HG03108 (cell line): ENCODE measurements around the gene LCAT.

ENCODE experiments used
- ATAC-seq: cut with Tn5 transposase; IDR thresholded peaks from one replicate; pipeline ENCODE4 v1.9.1; 2021; ENCODE audit warnings: moderate library complexity; ENCODE audit not compliant: unreplicated experiment

LCAT gene

DNA sequence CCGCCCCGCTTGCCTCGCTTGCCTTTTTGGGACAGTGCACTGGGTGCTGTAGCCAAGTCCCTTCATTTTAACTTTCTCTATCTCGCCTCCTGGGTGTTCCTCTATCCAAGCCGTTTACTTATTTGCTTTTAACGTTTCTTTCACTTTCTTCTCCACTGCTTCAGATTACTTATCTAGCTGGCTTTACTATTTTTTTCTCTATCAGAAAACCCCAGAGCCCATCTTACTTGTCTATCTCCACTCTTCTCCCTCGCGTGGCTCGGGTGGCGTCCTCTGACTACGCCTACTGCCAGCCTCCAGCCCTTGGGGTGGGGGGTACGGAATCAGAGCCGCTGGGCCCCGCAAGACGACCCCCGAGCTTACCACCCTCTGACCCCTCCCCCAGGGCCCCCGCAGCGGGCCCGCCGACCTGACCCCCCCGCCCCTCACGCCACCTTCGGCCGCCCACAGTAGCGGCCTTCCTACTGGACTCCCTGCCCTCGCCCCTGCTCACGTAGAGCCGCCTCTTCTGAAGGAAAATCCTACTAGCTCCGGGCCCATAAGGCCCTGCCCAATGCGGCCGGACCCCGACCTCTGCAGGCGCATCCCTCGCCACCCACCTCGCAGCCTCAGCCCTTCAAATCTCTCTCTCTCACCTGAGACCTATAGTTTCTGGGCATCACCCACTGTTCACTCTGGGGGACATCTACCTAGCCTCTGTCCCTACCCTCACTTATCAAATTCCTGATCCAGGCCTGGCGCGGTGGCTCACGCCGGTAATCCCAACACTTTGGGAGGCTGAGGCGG lies 25.5 kb upstream of the LCAT start:
- no peak for ATAC-seq

DNA sequence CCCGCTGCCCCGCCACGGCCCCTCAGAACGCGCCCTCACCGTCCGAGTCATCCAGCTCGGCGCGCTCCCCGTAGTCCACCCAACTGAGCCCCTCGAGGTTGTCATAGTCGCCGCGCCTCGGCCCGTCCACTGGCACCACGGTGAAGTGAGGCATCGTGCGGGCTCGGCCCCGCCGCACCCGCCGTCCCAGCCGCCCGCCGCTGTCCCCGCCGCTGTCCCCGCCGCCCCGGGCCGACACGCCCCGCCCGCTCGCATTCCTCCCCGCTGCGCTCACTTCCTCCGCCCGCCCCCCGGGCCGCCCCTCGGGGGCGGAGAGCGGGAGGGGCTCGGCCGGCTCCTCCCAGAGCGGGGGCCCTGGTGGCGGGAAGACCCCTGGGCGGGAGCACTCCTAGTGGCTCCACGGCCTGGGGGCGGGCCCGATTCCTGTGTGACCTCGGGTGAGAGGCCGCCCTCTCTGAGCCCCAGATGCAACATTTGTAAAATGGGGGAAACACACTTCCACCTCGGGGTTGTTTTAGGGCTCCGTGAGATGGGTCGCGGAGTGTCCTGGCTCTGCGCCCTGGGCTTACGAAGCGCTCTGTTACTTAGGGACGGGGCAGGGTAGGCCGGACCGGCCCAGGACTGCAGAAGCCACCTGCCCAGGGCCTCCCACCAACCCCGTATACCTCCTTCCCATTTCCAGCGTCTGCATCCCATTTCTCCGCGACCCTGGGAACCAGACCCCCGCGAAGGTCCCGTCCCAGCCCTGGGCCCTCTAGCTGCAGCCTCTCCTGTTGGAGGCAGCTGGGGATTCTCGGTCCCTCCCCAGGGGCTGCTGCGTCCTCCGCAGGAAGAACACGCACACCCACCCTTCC lies 24.7 kb upstream of the LCAT start, which contains the start of gene SLC12A4:
Gene SLC12A4 (minus strand): TSS at position 238 of the 854 bp plus-strand sequence. CDS start 84 bp downstream, at position 154.
- peak; percentile 81 for ATAC-seq

DNA sequence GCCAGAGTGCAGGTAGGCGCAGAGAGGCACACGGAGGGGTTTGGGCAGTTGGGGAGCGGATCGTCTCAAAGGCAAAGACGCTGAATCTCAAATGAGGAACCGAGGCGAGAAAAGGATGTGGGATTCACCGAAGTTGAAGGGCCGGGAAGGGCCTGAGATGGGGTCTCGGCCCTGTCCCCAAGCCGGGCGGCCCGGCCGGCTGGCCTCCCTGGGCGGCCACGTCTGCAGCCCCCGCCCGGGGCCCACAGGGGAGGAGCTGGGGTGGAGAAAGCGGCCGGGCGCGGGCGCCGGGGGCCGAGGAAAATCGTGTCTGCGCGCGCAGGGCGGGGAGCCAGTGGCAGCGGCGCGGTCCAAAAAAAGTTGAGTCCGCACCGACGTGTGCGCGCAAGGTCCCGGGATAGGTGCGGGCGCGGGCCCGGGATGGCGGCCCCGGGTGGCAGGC lies 24.1 kb upstream of the LCAT start:
- ATAC-seq, result peak; percentile 18

DNA sequence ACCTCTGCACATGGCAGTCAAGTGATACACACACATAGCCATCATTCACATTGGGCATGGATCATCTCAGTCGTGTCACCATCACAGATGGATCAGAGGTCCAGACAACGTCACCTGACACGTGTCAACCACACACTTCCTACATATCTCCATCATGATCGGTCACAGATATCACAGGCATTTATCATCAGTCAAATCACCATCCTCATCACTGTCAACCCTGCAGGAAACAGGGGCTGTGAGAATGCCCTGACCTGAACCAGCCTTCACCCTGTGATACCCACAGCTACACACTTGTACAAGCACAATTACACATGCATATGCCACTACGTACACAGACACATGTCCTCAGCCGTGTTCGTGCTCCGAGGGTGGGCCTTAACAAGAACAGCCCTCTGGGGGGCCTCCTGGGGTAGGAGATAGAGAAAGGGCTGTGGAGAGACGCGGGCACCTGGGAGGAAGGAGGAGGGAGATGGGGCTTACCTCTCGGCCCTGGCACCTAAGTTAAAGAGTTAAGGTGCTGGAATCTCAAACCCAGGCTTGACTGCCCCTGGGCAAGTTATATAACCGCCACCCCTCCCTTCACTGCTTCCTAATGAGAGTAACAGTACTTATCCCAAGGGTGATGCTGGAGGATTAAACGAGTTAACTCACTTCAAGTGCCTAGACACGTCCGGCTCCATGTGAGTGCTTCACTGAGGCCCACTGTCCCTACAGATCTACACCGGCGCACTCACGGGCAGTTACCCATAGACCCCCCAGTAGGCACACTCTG lies 23.4 kb upstream of the LCAT start:
- no peak for ATAC-seq

DNA sequence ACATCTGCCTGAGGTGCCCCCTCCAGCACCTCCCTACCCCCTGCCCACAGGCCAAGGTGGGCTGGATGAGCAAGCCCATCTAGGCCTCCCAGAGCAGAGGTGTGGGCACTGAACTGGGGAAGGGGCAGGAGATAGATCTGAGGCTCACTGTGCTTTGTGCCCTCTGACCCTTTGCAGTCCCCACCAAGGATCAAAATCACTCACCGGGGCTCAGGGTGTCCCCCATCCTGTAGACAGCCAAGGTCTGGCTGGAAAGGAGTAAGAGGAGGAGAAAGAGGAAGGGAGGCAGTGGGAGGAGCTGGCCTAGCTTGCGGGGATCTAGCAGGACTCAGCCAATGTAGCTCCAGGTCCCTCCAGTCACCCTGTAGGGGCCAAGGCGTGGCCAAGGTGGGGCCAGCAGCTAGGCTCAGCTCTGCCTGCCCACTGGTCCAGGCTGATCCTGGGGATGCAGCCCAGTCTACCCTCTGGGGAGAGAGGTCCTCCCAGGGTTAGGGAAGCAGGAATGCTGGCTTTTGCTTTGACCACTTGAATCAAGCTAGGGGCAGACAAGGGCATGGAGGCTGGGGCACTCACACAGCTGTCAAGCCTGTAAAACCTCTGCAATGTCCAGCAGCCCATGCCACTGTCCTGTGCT lies 22.7 kb upstream of the LCAT start:
- no peak for ATAC-seq

DNA sequence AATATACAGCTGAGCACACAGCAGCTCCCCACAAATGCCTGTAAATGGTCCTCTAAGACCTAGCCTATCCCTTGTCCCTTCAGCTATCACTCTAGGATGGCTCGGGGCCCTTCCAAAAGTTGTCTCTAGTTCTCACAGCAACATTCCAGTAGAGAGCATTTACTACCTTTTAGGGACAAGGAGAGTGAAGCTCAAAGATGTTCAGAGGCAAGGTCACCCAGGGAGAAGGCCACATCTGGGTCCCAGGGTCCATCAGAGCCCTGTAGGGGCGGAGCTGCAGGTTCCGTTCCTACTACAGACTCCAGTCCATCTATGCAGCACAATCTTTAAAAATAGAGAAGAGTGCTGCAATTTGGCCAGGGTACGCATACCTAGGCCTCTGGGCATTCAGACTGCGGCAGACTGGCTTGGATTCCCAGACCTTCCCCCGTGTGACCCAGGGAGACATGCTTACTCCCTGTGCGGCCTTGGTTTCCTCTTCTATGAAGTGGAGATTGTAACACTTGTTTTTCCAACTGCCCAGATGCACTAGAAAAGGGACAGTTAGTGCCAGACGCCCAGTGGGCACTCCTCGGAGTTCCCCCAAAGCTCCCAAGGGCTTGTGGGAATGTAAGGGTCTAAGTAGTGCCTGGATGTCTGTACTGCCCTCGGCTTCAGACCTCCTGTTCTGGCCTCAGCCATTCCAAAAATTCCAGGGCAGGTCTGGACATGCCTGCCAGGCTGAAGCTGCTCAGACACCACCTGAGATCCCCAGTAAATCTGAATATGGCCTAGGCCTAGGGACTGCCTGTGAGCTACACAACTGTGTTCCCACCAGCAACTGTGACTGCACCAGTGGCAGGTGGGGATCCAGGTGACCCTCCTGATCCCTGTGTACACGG lies 22.0 kb upstream of the LCAT start:
- ATAC-seq, result no peak

DNA sequence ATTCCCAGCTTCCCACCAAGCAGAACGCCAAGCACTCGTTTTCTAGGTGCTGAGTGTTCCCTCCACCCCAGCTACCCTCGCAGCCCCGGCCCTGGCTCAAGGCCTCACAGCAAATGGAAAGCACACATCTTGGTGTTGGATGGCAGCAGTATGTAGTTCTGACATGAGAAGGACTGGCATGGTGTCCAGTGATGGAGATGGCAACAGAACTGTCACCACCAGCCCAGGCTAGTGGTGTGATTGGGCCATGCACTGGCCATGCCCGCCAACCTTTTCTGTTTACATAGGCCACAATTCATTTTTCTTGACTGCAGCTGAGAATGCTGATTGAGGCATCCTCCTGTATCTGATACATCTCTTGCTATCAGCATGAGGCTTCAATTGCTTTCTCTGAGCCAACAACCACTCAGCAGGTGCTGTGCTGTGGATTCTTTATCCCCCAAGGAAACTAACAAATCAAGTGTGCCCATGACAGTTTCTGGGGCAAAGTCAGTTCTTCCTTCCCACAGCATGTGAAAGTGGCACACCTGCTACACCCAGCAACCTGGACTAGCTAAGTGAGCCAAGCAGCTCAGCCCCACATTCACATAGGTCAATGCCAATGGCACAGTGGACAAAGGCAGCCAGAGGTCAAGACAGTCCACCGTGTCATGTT lies 20.7 kb upstream of the LCAT start:
- ATAC-seq, result no peak

DNA sequence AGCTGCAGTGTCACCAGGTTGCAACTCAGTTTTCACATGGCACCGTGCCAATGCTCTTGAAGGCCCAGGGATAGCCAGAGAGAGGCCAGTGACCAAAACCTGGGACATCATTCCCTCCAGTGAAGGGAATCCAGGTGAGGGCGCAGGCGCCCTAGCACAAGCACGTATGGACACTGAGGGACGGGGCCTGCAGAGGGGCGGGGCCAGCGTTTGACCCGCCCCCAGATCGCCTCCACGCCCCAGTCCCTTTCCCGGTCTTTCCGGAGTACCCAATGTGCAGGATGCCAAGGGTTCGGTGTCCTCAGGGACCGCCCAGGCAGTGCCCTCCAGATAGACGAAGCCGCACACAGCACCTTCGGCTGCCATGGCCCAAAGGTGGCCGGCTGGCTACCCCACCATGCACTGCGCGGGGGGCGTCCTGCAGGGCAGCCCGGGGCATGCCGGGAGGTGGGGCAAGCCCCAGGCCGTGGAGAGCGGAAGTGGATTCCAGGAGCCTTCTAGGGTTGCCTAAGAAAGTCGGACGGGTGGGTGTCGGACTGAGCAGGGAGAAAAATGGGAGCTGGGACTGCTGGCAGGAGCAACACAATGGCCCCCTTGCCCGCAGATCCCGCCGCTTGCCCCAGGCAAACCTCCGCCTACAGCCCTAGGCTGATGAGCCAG lies 19.9 kb upstream of the LCAT start:
- no peak for ATAC-seq

DNA sequence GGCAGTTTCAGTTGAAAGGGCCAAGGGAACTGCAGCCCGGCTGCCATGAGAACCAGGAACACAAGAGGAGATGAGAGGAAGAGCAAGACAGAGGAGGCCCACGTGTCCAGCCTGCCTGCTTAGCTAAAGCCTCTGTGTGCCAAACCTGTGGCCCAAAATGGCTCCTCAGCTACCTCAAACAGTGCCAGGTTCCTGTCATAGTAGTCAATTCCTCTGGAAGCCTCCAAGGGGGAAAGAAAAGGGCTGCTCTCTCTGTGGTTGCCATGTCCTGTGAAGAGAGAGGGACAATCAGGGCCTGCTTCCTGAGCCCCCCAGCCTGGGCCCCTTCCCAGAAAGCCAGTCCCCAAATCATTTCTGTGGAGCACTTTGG lies 19.4 kb upstream of the LCAT start:
- ATAC-seq, result no peak

DNA sequence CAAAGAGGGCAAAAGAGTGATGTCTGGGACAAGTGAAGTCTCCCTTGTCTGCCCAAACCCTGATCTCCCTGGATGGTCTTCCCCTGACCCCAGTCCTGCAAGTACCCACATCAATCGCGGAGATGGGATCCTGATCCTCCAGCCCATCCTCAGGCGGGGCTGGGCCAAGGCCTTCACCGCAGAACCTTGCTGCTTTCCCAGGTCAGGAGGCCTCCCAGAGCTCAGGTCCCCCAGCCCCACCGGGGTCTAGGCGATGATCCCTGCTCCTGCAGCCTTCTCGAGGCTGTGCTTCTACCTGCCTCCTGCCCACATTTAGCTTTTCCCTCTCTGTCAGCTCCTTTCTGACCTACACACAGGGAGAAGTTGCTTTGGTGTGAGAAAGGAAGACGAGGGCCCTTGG lies 18.2 kb upstream of the LCAT start:
- ATAC-seq, result no peak

DNA sequence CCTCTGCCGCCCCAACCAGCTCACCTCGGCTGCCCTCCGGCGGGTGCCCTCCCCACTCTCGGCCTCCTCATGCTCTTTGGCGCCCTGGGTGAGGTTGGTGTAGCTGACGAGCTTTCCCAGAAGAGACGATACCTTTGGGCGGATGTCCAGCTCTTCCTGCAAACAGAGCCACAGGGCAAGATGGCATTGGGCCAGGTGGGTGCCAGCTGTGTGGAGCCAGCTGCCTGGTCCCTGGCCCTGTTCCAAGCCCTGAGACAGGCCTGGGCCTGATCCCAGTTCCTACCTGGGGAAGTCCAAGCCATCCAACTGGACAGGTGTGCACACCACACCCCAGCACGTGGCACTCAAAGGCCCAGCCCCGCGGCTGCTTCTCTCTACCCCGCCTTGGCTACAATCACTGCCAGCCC lies 17.6 kb upstream of the LCAT start:
- ATAC-seq, result no peak

DNA sequence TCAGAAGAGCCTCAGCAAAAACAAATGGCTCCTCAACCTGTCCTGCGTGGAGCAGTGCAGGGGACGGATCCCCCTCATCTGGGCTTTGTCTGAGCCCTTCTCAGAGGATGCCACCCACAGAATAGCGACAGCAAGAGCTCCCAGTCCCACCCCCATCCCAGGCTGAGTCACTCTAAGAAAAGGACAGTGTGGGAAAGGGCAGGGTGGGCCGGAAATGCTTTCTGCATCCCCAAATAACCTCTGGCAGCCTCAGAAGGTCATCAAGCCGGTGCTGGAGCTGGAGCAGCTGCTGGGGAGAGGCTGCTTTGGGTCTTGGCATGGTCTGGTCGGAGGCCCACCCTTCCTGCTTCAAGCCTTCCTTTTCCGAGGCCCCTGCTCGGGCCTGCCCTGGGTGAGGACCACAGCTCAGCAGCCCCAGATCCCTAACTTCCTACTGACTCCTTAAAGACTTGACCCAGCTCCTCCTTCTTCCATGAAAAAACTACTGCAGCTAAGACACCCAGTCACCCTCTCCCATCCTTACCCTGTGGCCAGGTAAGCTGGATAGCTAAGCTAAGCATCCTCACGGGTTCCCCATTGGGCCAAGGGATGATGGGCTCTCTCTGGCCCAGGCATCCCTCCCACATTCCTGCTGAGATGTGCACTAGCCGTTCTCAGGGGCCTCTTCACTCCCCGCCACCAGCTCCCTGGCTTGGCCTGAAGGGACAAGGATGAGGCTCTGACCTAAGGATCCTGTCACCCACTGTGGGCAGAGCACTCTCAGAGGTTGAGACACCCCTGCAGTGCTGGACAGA lies 15.8 kb upstream of the LCAT start:
- no peak for ATAC-seq

DNA sequence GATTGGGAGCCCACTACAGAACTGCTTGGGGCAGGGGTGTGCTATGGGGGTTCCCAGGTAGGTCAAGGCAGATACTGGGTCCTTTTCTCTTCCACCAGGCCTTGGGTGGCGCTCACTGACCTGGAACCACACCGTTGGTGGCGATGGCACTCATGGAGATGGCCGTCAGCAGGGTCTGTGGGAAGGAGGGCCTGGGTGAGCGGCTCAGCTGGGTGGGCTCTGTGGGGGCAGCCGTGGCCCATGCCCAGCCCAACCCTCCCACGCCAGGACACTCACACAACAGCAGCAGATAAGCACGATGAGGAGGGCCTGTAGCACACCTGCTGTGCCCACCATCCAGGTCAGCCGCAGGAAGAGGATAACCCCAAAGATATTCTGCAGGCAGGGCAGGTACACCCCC lies 13.7 kb upstream of the LCAT start:
- ATAC-seq, result no peak

DNA sequence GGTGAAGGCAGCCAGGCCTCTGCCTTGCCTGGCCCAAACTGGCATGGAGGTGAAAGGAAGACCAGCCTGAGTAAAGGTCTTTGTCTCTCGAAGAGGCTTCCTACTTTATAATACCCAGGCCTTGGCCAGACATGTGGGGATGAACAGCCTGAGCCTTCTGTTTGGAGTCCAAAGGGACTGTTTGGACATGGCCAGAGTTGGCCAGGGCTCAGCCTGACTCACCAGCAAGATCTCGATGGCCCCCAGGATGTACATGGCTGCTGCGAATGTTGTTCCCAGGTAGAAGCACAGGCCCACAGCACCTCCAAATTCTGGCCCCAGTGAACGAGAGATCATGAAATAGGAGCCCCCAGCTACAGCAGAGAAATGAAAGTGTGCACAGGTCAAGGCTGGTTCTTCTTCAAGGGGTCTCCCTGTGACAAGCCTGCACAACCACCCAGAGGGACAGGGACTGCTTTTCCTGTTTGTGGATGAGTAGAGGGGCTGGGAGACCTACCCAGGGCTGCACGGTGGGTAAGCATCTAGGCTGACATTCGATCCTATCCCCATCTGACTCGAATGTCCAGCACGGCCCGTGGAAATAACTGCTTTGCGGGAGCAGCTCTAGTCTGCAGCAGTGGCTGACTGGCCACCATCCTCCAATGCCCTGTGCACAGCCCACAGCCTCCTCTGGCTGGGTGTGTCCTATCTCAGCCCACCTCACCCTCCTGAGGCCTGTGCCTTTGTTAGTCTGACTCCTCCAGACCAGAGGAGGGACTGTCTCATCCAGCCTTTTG lies 10.7 kb upstream of the LCAT start:
- no peak for ATAC-seq

DNA sequence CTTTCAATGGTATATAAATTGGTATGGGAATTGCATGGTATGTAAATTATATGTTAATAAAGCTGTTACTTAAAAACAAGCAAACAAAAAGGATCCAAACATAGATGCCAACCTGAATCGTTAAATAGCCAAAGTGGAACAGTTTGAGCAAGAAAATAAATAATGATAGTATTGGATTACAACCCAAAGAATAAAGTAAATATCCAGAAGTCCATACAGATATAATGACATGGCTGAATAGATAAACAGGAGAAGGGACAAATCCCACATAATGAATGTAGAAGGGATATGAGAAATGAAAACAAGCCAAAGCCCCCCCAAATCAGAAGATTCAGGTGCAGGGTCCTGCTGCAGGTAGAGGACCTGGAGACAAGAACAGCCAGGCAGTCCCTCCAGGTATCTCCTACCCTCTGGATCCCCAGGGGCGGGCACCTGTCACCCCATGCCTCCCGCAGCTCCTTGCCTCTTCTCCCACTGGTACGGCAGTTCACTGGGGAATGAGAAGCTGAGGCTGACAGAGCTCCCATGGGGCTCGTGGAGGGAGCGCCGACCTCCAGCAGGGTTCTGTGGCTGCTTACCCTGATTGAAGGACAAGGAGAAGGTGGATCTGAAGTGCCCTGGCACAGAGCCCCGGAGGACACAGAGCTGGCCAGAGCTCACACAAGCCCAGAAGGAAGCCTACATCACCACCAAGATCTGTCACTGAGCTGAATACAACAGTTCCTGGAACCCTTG lies 9.9 kb upstream of the LCAT start:
- no peak for ATAC-seq

DNA sequence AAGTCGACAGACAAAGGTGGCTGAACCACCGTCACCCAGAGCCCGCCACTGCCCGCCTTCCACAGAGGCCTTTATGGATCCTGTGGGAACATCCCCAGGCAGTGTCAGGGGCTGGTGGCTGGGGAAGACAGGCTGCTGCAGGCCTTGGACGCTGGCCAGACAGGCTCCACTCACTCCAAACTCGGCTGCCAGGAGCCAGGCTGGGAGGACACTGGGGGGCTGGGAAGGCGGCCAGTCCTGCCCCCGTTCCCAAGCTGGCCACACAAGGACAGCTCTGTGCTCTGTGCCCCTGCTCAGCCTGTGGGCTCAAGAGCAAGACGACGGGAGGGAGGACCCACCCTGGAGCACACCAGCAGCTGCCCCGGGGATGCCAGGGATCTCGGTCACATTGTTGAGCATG lies 7.6 kb upstream of the LCAT start:
- no peak for ATAC-seq
